ENCODE measurements around the gene SRC.

Gene SRC

DNA sequence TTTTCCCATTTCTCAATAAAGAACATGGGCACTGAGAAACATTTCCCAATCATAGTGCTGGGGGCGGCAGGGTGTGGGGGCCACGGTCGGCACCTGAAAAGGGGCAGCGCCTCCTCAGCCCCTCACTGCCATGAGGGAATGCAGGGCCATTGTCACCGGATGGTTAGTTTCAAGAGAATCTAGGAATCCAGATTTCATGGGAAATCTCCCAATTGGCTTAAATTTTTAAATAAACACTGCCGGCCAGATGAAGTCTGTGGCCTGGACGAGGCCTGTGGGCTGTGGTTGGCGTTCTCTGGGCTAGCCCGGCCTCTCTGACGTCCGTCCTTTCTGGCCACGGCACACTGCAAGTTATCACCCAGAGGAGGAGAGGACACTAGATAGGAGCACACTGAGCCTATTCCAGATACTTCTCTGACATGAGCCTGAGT lies 30.9 kb upstream of the SRC start:
- DNase-seq (ENCODE audit: low read depth in 3 of 3) = no peak

DNA sequence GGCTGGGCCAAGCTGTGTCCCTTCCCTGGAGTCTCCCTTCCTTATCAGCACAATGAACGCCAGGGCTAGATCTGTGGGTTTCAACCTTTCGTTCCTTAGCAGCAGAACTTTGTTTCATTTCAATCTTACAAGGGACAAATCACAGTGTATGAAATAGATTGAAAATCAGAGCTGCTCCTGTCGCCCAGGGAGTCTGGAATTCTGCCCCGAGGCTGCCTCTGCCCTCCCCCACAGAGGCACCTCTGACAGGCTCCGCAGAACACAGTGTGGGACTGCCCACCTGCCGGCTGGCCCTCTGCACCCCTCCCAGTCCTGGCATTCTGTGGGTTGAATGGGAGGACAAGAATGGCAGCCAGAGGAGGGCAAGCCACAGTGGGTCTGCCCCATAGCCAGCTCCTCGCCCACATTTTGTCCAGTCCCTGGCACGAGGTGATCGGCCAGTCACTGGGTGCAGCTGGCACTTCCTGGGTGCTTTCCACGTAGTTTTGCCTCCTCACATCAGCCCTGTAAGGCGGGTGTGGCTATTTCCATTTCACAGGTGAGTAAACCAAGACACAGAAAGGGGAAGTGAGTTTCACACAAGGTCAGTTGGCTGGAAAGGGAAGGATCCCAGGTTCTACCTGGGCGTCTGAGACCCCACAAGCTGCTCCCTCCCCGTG lies 30.4 kb upstream of the SRC start:
- DNase-seq (ENCODE audit: low read depth in 3 of 3) = no peak

DNA sequence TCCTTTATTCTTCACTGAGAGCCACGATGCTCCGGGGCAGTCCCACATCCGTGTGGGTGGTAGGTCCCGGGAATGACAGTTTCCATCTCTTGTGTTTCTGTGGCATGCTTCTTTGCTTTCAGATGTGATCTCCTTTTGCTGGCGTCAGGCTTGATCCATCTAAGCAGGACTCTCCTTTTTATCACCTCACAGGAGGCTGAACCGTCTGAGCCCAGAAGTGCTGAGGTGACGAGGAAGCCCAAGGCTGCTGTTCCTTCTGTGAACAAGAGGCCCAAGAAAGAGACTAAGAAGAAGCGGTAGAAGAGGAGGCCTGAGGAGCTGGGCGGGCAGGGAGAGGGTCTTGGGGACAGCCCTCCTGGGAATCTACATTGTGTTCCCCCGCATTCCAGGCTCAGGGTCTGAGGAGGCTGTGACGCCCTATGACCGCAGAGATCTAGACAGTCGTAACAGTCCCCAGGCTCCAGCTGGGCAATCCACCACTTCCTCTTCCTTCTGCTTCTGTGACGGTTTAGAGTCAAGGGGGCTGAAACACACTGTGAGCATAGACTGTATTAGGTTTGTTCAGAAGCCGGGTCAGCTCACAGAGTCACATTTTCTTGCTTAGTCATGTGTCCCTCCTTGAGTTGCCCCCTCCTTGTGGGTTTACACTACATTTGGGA lies 29.7 kb upstream of the SRC start:
- DNase-seq (ENCODE audit: low read depth in 3 of 3) = no peak

DNA sequence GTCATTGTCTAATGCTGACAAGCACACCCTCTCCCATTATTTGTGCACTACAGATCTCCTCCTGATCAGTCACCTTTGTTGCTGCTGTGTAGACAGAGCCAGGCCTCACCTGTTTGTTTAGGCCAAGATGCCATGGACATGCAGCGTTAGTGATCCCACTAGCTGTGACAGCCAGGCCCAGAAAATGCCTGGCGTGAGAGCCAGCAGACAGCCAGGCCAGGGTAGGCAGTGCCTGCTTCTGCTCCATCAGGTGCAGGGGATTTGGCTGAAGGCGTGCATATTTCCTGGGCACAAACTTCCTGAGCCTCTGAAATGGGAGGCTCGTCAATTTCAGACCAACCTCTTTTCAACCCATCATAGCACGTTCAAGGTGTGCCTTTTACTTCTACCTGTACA lies 29.2 kb upstream of the SRC start:
- no peak for DNase-seq (ENCODE audit: low read depth in 3 of 3)

DNA sequence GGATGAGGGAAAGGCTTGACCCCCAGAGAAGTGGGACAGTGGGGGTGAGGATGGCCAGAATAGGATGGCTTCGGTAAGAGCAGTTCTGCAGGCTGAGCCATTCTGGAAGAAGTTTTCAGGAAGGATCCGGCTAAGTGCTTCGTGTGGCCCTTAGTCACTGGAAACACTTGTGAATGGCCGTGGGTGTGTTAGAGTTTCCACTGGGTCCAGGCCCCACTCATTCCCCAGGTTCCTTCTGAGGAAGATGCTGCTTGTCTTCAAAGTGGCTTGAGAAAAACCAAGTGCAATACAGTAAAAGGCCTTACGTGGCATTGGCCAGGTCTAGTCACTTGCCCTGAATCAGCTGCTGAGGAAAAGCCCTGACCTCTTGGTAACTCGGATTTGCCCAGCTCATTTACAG lies 28.6 kb upstream of the SRC start:
- DNase-seq (ENCODE audit: low read depth in 3 of 3) = no peak

DNA sequence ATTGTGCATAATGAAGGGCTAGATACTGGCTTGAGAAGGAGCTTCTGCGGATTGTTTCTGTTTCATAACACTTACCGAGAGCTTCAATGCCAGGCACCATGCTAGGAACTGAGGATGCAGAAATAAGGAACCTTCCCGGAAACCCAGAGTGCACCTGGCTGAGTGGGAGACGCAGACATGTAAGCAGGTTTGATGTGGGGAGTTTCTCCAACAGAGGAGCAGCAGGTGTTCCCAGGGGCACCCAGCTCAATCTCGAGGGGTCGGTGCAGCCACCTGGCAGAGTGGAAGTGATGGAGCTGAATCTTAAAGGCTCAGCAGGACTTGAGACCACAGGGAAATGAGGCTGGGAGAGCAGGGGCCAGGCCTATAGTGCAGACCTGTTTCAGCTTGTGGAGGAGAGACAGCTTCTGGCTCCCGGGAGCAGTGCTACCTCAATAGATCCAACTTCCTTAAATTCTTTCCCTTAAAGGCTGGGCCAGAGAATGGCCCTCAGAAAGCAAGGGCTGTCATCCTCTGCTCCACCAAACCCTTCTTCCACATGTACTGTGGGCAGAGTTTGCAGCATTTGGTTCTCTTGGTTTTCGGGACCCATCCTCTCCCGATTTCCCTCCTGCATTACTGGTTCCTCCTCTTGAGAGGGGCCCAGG lies 27.8 kb upstream of the SRC start:
- no peak for DNase-seq (ENCODE audit: low read depth in 3 of 3)

DNA sequence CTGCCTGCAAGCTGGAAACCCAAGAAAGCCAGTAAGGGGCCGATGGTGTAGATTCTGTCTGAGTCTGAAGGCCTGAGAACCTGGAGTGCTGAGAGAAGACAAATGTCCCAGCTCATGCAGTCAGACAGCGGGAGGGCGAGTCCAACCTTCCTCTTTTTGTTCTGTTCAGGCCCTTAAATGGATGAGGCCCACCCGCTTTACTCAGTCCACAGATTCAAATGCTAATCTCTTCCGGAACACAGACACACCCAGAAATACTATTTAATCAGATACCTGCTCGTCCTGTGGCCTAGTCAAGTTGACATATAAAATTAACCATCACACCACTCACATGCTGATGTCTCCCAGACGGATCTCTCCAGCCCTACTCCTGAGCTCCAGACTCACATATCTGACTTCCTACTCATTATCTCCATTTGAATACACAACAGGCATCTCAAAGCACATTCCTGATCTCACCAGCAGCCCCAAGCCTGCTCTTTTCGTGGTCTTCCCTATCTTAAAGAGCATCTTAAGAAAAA lies 26.7 kb upstream of the SRC start:
- no peak for DNase-seq (ENCODE audit: low read depth in 3 of 3)

DNA sequence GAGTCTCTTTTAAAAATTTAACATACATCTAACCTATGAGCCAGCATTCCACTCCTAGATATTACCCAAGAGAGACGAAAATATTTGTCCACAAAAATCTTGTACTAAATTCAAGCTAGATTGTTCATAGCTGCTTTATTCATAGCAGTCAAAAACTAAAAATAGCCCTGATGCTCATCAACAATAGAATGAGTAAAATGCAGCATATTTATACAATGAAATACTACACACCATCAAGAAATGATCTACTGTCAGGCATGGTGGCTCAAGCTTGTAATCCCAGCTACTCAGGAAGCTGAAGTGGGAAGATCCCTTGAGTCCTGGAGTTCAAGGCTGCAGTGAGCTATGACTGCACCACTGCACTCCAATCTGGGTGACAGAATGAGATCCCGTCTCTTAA lies 22.0 kb upstream of the SRC start:
- DNase-seq (ENCODE audit: low read depth in 3 of 3) = no peak

DNA sequence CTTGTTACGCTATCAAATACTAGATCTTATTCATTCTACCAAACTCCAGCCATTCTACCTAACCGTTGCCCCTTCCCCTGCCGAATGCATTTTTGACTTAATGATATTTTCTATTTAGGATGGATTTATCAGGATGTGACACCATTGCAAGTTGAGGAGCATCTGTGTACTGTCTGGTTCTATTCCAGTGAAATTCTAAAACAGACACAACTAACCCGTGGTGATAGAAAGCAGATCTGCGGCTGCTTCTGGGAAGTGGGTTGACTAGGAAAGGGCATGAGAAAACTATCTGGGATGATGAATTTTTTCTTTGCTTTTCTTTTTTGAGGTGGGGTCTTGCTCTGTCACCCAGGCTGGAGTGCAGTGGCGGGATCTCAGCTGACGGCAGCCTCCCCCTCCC lies 20.7 kb upstream of the SRC start:
- no peak for DNase-seq (ENCODE audit: low read depth in 3 of 3)

DNA sequence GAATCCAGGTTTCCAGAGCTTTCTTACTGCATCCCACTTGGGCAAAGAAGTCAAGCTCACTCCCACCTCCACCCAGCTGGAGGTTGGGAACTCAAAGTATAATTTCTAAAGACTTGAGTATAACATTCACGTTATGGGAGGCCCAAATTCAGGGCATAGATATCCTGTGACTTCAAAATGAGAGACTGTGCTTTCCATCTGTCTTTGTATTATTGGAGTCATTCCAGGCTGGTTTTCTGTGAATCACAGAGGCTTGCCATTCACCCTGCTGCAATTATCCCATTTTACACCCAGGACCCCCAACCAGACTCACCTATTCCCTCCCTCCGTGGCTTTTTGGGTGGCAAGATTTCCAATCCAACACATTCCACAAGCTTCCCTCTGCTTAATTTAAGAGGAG lies 19.3 kb upstream of the SRC start:
- no peak for DNase-seq (ENCODE audit: low read depth in 3 of 3)

DNA sequence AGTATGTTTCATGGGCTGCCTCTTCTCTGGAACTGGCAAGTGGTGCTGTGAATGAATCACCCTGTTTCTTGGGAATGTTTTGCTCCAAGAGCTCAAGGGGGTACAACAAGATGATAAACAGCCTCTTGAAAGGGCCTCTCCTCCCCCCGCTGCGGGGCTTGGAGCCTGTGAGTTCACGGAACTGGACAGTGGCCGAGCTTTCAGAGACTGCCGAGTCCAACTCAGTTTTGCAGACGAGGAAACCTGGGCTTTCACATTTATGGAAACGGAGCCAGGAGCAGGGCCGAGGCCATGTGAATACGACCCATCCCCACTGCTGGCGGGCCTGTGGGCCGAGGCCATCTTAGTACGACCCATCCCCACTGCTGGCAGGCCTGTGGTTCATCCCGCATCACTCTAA lies 18.2 kb upstream of the SRC start:
- no peak for DNase-seq (ENCODE audit: low read depth in 3 of 3)

DNA sequence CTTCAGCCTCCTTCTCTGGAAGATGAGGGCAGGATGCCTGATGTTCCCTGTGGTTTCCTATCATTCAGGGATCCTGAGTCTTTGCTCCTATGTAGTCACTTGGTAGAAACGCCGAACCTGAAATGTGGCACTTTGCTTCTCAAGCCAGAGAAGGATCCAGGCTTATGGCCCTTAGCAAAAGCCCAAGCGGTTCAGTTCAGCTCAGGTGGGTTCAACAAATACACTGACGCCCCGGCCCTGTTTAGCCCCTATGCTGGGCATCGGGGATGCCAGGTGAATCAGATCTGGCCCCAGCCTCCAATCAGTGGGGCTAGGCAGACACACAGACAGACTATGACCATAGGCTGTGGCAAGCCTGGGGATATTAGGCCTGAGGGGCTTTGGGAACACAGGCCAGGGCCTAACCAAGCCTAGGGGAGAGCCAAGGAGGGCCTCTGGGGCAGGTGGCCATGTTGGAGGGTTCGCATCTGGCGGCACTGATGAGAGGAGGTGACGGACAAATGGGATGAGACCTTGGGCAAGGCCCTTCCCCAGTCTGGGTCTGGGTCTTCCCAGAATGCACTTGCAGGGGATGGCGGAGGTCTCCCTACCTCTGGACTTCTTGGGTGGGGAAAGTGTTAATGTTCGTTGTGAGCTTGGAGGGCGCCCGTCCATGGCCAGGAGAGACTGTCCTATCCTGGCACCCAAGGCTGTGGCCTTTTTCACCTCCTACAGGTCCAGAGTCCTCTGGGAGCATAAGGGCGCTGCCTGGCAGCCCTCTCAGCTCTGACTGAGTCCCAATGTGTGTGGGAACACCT lies 17.6 kb upstream of the SRC start:
- no peak for DNase-seq (ENCODE audit: low read depth in 3 of 3)

DNA sequence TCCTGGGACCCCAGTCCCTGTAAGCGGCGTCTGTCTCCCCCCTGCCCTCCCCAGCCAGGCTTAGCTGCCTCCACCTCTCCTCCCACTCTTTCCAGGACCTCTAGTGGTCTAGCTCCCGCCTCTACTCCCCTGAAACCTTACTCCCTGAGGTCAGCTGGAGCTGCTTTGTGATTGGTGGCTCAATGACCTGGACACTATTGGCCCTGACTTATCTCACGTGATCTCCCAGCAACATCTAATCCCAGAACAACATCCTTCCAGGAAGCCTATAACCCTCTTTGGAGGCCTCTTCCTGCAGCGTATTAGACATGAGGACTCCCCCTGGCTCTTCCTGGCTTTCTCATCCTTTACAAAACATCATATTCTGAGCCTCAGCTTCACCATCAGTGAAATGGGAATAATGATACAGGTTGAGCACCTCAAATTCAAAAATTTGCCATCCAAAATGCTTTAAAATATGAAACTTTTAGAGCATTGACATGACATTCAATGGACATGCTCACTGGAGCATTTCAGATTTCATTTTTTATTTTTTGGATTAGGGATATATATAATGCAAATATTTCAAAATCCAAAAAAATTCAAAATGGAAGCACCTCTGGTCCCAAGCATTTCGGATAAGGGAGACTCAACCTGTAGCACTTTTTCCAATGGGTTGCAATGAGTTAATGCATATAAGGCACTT lies 16.3 kb upstream of the SRC start:
- DNase-seq (ENCODE audit: low read depth in 3 of 3) = no peak

DNA sequence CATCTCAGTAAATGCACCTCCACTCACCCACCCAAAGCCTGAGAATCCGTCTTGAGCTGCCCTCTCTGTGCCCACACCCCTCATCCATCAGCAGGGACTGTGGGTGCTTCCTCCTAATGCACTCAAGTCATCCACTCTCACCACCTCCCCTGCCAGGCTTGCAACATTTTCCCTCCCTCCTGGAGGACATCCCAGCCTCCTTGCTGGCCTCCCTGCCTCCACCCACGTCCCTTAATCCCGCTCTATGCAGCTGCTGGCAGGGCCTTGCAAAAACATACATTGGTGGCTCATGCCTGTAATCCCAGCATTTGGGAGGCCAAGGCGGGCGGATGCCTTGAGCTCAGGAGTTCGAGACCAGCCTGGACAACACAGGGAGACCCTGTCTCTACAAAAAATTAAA lies 15.6 kb upstream of the SRC start:
- no peak for DNase-seq (ENCODE audit: low read depth in 3 of 3)

DNA sequence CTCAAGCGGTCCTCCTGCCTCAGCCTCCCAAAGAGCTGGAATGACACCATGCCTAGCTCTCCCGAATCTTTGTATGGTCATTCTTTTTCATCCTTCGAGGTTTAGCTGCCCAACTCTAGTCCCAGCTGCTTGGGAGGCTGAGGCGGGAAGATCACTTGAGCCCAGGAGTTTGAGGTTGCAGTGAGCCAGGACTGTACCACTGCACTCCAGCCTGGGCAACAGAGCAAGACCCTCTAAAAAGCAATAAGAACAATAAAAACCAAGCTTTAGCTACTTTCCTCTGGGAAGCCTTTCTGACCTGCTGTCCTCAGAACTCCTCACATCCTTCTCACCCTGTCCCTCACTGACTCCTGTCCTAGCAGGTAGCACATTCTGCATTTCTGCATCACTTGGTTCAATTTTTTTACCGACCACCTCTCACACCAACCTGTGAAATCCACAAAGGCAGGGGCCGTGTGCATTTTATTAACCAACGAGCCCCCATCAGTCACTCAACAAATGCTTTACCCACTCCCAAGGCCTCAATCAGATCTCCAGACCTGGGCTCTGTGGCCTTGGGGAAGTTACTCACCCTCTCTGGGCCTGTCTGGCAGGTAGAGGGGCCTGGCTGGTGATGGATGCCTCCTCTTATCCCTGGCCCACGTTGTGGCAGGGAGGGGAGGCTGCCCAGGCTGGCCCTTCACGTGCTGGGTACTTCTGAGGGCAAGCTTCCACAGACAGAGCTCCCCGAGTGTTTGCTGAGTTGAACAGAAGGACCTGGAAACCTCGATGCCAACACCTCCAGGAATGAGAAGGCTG lies 14.7 kb upstream of the SRC start:
- no peak for DNase-seq (ENCODE audit: low read depth in 3 of 3)

DNA sequence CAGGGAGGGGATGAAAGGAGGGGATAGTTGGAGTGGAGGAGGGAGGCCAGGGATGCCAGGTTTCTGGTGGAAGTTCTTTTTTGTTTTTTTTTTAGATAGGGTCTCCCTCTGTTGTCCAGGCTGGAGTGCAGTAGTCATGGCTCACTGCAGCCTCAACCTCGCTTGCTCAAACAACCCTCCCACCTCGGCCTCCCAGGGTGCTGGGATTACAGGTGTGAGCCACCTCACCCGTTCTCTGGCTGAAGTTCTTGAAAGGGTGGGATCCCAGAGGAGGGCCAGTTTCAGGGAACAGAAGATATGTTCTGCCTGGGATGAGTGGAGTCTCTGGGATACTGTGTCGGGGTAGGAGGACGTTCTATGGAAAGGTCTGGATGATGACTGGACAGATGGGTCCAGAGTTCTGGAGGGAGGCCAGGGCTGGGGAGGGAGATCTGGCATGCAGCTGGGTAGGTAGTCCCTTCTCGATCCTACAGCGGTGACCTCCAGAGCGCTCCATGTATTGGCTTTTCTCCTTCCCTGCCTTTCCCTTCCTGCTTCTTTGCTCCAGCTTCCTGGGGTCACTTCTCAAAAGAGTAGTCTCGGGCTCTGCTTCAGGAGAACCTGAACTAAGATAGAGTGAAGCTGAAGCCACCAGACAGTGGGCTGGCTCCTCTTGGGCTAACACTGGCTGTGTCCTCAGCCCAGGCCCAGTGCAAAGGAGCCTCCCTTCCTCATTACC lies 12.7 kb upstream of the SRC start:
- no peak for DNase-seq (ENCODE audit: low read depth in 3 of 3)

DNA sequence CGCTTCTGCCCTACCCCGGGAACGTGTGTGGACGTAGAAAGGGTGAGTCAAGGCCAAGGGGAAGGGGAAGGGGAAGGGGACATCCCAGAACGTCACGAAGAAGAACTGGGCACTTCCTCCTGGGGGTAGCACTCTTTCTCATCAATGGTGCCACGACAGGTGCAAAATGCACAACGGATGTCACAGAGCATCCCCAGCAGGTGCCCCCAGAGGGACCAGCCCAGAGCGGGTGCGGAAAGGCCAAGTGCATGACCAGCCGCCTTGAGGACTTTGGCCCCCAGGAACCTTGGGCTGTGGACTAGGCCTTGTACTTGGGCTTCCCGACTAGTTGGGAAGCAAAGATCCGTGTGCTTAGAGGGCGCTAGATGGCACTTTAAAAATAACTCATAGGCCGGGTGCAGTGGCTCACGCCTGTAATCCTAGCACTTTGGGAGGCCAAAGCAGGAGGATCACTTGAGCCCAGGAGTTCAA lies 12.1 kb upstream of the SRC start:
- no peak for DNase-seq (ENCODE audit: low read depth in 3 of 3)

DNA sequence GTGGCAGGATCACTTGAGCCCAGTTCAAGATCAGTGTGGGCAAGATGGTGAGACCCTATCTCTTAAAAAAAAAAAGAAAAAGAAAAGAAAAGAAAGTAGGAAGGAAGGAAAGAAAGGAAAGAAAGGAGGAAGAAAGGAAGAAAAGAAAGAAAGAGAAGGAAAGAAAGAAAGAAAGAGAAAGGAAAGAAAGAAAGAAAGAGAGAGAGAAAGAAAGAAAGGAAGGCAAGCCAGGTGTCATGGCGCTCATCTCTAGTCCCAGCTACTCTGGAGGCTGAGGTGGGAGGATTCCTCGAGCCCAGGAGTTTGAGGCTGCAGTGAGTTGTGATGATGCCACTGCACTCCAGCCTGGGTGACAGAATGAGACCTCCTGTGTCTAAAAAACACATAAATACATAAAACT lies 11.5 kb upstream of the SRC start:
- no peak for DNase-seq (ENCODE audit: low read depth in 3 of 3)

DNA sequence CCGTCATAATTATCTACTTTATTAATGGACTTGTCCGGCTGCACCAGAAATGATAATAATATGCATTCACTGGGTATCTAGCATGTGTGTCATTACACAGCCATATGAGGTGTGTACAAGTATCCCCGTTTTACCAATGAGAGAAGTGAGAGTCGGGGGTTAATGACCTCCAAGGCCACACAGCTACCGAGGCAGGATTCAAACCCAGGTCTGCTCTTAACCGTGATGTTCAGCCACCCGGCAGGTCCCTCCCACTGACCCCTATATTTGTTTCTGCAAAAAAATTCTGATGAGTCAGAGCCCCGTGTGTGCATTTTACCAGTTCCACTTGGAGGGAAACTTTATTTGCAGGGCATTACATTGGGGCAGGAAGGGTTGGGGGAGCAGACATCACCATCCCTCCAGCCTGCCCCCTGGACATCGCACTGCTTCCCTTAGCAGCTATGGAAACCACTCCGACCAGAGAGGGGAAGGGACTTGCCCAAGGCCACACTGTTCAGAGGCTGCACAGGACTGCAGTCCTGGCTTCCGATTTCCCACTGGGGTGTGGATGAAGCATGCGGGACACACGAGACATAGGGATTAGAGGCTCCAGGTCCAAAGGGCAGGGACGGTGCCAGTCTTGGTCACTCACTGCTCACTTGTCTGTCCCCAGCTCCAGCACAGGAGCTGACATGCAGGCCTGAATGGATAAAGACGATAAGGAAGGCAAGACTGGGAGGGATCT lies 10.1 kb upstream of the SRC start:
- DNase-seq (ENCODE audit: low read depth in 3 of 3) = no peak
